GM06990 (cell line): Measurements from ENCODE around the gene KPNB1.

ENCODE experiments used
- DNase-seq: peaks from one replicate; pipeline ENCODE4 v3.0.0-alpha.2; 2011; ENCODE audit not compliant: insufficient read length; ENCODE audit errors: extremely low read depth
- H3K27me3 ChIP-seq: replicated peaks from 2 replicates; pipeline ENCODE4 v1.6.0; 2011; ENCODE audit warnings: low read length; ENCODE audit not compliant: control insufficient read depth, insufficient read depth
- H3K36me3 ChIP-seq: 2 replicates; pipeline ENCODE4 v1.5.1; 2011; ENCODE audit warnings: low read length; ENCODE audit not compliant: control insufficient read depth, insufficient read depth
- H3K4me3 ChIP-seq: replicated peaks from 2 replicates; pipeline ENCODE4 v1.5.1; 2011; ENCODE audit warnings: low read depth, mild to moderate bottlenecking, control low read depth, low read length
- TF ChIP-seq, protein P1 (sequence below): IDR thresholded peaks from 2 replicates; pipeline ENCODE4 v1.5.1; 2011; ENCODE audit warnings: low read length, control low read depth, mild to moderate bottlenecking, inconsistent platforms; ENCODE audit not compliant: insufficient read depth, poor library complexity, severe bottlenecking

KPNB1 gene

DNA sequence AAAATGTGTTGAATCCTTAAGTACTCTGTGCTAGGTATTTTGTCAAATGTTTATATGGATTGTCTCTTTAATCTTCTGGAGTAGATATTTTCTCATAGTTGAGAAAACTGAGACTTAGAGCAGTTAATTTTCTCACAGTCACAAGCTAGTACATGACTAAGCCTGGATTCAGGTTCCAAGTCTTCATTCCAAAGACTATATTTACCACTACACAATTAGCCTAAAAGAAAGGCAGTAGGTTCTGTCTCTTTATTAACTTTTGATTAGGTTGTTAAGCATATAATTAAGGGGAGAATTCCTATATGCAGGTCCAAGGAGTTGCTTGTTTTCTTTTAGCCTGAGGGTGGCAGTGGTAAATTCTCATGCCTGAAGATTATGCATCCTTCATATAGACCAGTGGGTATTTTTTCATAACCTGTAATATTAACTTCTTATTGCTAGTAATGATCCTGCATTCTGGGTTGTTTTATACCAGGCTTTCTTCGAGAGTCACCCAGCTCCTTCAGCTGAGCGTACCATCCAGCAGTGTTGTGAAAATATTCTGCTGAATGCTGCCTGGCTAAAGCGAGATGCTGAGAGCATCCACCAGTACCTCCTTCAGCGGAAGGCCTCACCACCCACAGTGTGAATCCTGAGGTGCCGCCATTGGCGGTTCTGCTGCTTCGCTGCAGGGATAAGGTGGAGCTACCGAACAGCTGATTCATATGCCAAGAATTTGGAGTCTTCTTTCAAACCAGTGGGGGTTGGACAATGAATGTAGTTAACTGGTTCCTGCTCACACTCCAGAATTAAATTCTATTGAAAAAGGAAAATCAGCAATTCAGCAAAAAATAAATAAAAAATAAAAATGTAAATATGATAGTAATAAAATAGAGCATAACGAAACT is 28.2 kb upstream of the KPNB1 start:
- Histone ChIP-seq H3K27me3 (no peaks in the 10 kb centered on the region), H3K4me3 (no peak overlapping the region), H3K36me3 (peaks cover 9% of the 10 kb centered on the region)
- TF ChIP-seq, protein P1, sequence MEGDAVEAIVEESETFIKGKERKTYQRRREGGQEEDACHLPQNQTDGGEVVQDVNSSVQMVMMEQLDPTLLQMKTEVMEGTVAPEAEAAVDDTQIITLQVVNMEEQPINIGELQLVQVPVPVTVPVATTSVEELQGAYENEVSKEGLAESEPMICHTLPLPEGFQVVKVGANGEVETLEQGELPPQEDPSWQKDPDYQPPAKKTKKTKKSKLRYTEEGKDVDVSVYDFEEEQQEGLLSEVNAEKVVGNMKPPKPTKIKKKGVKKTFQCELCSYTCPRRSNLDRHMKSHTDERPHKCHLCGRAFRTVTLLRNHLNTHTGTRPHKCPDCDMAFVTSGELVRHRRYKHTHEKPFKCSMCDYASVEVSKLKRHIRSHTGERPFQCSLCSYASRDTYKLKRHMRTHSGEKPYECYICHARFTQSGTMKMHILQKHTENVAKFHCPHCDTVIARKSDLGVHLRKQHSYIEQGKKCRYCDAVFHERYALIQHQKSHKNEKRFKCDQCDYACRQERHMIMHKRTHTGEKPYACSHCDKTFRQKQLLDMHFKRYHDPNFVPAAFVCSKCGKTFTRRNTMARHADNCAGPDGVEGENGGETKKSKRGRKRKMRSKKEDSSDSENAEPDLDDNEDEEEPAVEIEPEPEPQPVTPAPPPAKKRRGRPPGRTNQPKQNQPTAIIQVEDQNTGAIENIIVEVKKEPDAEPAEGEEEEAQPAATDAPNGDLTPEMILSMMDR: no peak
- no peak for DNase-seq

DNA sequence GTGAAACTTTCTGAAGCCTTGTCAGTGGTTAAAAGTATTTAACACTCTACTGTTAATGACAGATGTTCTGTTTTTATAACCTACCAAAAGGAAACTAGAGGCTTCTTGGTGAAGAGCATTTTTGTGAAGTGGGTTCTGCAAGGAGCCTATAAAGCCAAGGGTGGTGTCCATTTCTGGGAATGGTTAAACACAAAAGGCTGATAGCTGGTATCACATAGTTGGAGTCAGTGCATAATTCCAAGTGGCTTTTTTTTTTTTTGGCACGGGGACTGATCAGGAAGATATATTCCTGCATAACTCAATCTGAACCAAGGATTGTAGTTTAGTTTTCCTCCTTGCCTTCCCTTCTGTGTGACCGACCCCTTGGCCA is 27.6 kb upstream of the KPNB1 start:
- TF ChIP-seq, protein P1: no peak
- Histone ChIP-seq H3K4me3 (no peak overlapping the region), H3K27me3 (no peaks in the 10 kb centered on the region), H3K36me3 (peaks cover 9% of the 10 kb centered on the region)
- DNase-seq: no peak

DNA sequence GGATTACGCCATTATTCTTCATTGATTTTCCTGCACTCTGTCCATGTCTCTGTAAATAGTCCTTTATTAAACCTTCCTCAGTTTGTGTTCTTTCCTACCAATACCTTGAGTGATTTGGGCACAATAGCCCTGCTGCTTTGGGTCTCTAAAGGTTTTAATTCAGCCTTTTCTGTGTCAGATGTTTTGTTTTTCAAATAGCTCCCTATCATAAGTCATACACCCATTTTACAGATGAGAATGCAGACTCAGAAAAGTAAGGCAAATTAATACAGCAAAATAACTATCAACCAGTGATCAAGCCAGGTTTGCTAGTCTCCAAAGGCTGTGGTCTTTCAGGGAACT is 25.0 kb upstream of the KPNB1 start:
- no peak for DNase-seq
- H3K27me3 ChIP-seq: no peaks in the 10 kb centered on the region
- TF ChIP-seq, protein P1: no peak
- H3K36me3 ChIP-seq: peaks cover 7% of the 10 kb centered on the region
- no peak overlapping the region for H3K4me3 ChIP-seq

DNA sequence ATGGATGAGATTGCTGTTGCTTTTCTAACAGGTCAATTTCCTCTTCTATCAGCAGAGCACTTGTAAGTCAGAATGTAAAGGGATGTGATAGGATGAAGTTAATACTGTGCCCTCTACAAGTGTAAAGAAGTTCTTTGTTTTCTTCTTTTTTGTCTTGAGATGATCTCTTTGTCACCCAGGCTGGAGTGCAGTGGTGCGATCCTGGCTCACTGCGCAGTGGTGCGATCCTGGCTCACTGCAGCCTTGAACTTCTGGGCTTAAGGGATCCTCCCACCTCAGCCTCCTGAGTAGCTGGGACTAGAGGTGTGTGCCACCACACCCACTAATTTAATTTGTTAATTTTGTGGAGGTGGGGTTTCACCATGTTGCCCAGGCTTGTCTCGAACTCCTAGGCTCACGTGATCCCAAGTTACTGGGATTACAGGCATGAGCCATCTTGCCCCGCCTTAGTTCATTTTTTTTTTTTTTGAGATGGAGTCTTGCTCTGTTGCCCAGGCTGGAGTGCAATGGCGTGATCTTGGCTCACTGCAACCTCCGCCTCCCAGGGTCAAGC is 21.6 kb upstream of the KPNB1 start:
- DNase-seq: no peak
- TF ChIP-seq, protein P1: no peak
- Histone ChIP-seq H3K36me3 (peaks cover 2% of the 10 kb centered on the region), H3K4me3 (no peak overlapping the region), H3K27me3 (no peaks in the 10 kb centered on the region)

DNA sequence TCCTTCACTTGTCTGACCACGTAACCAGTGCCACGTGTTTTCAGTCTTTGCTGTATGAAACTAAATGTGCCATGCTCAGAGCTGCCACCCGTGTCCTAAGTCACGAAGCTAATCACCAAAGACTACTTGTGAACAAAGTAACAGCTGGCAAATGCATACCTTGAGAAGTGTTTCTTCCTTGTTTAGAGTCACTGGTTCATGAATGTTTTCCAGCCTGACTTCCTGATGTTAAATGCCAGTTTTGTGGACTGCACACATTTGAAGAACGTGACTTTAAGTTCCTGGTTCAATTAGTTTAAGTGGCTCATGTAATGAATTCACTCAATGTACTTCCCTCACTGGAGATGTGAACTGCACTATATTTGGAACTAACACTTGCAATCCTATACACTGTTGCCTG is 19.9 kb upstream of the KPNB1 start:
- no peaks in the 10 kb centered on the region; the same call in 1 of the 2 replicates for H3K36me3 ChIP-seq
- TF ChIP-seq, protein P1: no peak
- DNase-seq: no peak
- H3K4me3 ChIP-seq: no peak overlapping the region
- H3K27me3 ChIP-seq: no peaks in the 10 kb centered on the region
